Ovary (tissue), 3 donors: ENCODE measurements around the gene ZMYND15.

Experiments
- CTCF ChIP-seq, 3 donors: fragments of 450-650 bp in 2 of 3; fragments of 200-600 bp in 1 of 3; IDR thresholded peaks; one replicate each; pipeline versions ENCODE4 v1.5.1 to v1.8.0; 2016 to 2022; ENCODE audit warnings: antibody characterized with exemption in 3 of 3, mild to moderate bottlenecking in 1 of 3
- POLR2A ChIP-seq: fragments of 450-650 bp; IDR thresholded peaks from one replicate; pipeline ENCODE4 v1.6.1; 2017; ENCODE audit warnings: antibody characterized with exemption, mild to moderate bottlenecking, moderate library complexity
- donor health status: DM: no; HTN: no; CAD: no.

GRCh38 chr17:4716081-4716480 lies 23.6 kb upstream of the ZMYND15 start:
- TF ChIP-seq POLR2A (no peak), CTCF (IDR thresholded peaks at IDR 0.05) (no peak)
